Measurements from ENCODE around the gene NPAS3.

The NPAS3 gene

GRCh38 chr14:33363682-33364081, 425.0 kb downstream of the NPAS3 start:
- TF ChIP-seq GATA2 (IDR thresholded peaks at IDR 0.05; ENCODE audit: low read depth, low read length) (no peak), GATA3 (IDR thresholded peaks at IDR 0.05; ENCODE audit: low read depth, low read length) (no peak)

GRCh38 chr14:33364466-33364865, 425.8 kb downstream of the NPAS3 start:
- TF ChIP-seq GATA2 (IDR thresholded peaks at IDR 0.05; ENCODE audit: low read depth, low read length), result no peak
- no peak for TF ChIP-seq GATA3 (IDR thresholded peaks at IDR 0.05; ENCODE audit: low read depth, low read length)

GRCh38 chr14:33369041-33369440, 430.4 kb downstream of the NPAS3 start:
- no peak for TF ChIP-seq GATA2 (IDR thresholded peaks at IDR 0.05; ENCODE audit: low read depth, low read length)
- TF ChIP-seq GATA3 (IDR thresholded peaks at IDR 0.05; ENCODE audit: low read depth, low read length), result no peak

GRCh38 chr14:33369972-33370371, 431.3 kb downstream of the NPAS3 start:
- TF ChIP-seq GATA2 (IDR thresholded peaks at IDR 0.05; ENCODE audit: low read depth, low read length) (no peak), GATA3 (IDR thresholded peaks at IDR 0.05; ENCODE audit: low read depth, low read length) (no peak)

- no peak for TF ChIP-seq GATA2 (IDR thresholded peaks at IDR 0.05; ENCODE audit: low read depth, low read length)
- no peak for TF ChIP-seq GATA3 (IDR thresholded peaks at IDR 0.05; ENCODE audit: low read depth, low read length)
Observed at GRCh38 chr14:33370426-33370825, 431.7 kb downstream of the NPAS3 start.

- TF ChIP-seq GATA2 (IDR thresholded peaks at IDR 0.05; ENCODE audit: low read depth, low read length) (no peak), GATA3 (IDR thresholded peaks at IDR 0.05; ENCODE audit: low read depth, low read length) (no peak)
Observed at GRCh38 chr14:33375196-33375595, 436.5 kb downstream of the NPAS3 start.

- no peak for TF ChIP-seq GATA3 (IDR thresholded peaks at IDR 0.05; ENCODE audit: low read depth, low read length)
- no peak for TF ChIP-seq GATA2 (IDR thresholded peaks at IDR 0.05; ENCODE audit: low read depth, low read length)
Observed at GRCh38 chr14:33375786-33376185, 437.1 kb downstream of the NPAS3 start.

- TF ChIP-seq GATA2 (IDR thresholded peaks at IDR 0.05; ENCODE audit: low read depth, low read length) (no peak), GATA3 (IDR thresholded peaks at IDR 0.05; ENCODE audit: low read depth, low read length) (no peak)
Observed at GRCh38 chr14:33376510-33376909, 437.8 kb downstream of the NPAS3 start.

GRCh38 chr14:33377596-33378390, 439.1 kb downstream of the NPAS3 start:
- TF ChIP-seq GATA3 (IDR thresholded peaks at IDR 0.05; ENCODE audit: low read depth, low read length), result no peak
- no peak for TF ChIP-seq GATA2 (IDR thresholded peaks at IDR 0.05; ENCODE audit: low read depth, low read length)

- TF ChIP-seq GATA3 (IDR thresholded peaks at IDR 0.05; ENCODE audit: low read depth, low read length) (no peak), GATA2 (IDR thresholded peaks at IDR 0.05; ENCODE audit: low read depth, low read length) (no peak)
Observed at GRCh38 chr14:33381717-33382116, 443.0 kb downstream of the NPAS3 start.

GRCh38 chr14:33386140-33386539, 447.5 kb downstream of the NPAS3 start:
- TF ChIP-seq GATA3 (IDR thresholded peaks at IDR 0.05; ENCODE audit: low read depth, low read length) (no peak), GATA2 (IDR thresholded peaks at IDR 0.05; ENCODE audit: low read depth, low read length) (no peak)

GRCh38 chr14:33386781-33387180, 448.1 kb downstream of the NPAS3 start:
- TF ChIP-seq GATA2 (IDR thresholded peaks at IDR 0.05; ENCODE audit: low read depth, low read length) (no peak), GATA3 (IDR thresholded peaks at IDR 0.05; ENCODE audit: low read depth, low read length) (no peak)

- no peak for TF ChIP-seq GATA2 (IDR thresholded peaks at IDR 0.05; ENCODE audit: low read depth, low read length)
- no peak for TF ChIP-seq GATA3 (IDR thresholded peaks at IDR 0.05; ENCODE audit: low read depth, low read length)
Observed at GRCh38 chr14:33390335-33390734, 451.7 kb downstream of the NPAS3 start.

- TF ChIP-seq GATA2 (IDR thresholded peaks at IDR 0.05; ENCODE audit: low read depth, low read length) (no peak), GATA3 (IDR thresholded peaks at IDR 0.05; ENCODE audit: low read depth, low read length) (no peak)
Observed at GRCh38 chr14:33393231-33393894, 454.7 kb downstream of the NPAS3 start.

- TF ChIP-seq GATA3 (IDR thresholded peaks at IDR 0.05; ENCODE audit: low read depth, low read length) (no peak), GATA2 (IDR thresholded peaks at IDR 0.05; ENCODE audit: low read depth, low read length) (no peak)
Observed at GRCh38 chr14:33393895-33394368, 455.3 kb downstream of the NPAS3 start.
